HepG2 (cell line): ENCODE measurements around the gene KDM6B. TPM values are rescaled to one million over a fixed set of nuclear protein-coding genes. Genes with fewer than 3 reads are reported as not detected.

Experiments used
- ATAC-seq: fragments of 200-7000 bp; cut with Tn5 transposase; 3 replicates; pipeline ENCODE4 v1.9.1; 2020; ENCODE audit warnings: mild to moderate bottlenecking, moderate library complexity
- BruUV-seq: library from RNA; stranded (reverse); fragments of 400-500 nt; replicated peaks from 2 replicates; lab custom pipeline; 2021; lab: Mats Ljungman, UMichigan
- CTCF ChIA-PET: fragments of 300-600 bp; formaldehyde crosslinking; extraction: SDS; loops from one replicate; lab custom pipeline; 2021; ENCODE audit warnings: low total read pairs, inconsistent platforms, low intra/inter-chr PET ratio; lab: Yijun Ruan, JAX
- POLR2A ChIA-PET: fragments of 350-600 bp; sonication (Branson Sonifier 250); formaldehyde crosslinking; loops from one replicate; lab custom pipeline; 2020; ENCODE audit warnings: antibody characterized with exemption, inconsistent platforms; lab: Yijun Ruan, JAX
- DNase-seq: peaks from one replicate; pipeline ENCODE4 v3.0.0-alpha.2; 2015; ENCODE audit warnings: low spot score
- FAIRE-seq: peaks from 3 replicates; lab custom pipeline; 2011; peaks lifted over from hg19 to GRCh38; lab: Jason Lieb, UNC
- H2AFZ ChIP-seq: one replicate; pipeline ENCODE4 v1.6.1; 2011; ENCODE audit warnings: low read length, inconsistent platforms
- H3K27ac ChIP-seq: fragments of 300-600 bp; 3 replicates; pipeline ENCODE4 v1.8.0; 2011; ENCODE audit warnings: mixed run types, mild to moderate bottlenecking, mixed read lengths, low read length, inconsistent platforms; ENCODE audit not compliant: insufficient read depth; ENCODE audit errors: extremely low read length
- H3K27me3 ChIP-seq, 2 experiments: fragments of 200-600 bp in 1 of 2; 2 replicates in 1 of 2; 3 replicates in 1 of 2; pipeline versions ENCODE4 v1.6.0 to v1.8.0; 2011; ENCODE audit warnings: low read length in 2 of 2, mild to moderate bottlenecking in 2 of 2, moderate library complexity in 2 of 2, inconsistent platforms in 1 of 2; ENCODE audit not compliant: insufficient read depth in 2 of 2, control insufficient read depth in 1 of 2
- H3K36me3 ChIP-seq, 2 experiments: fragments of 200-600 bp in 1 of 2; replicated peaks in 1 of 2; 2 replicates in 1 of 2; 3 replicates in 1 of 2; pipeline versions ENCODE4 v1.5.1 to v1.8.0; 2011; ENCODE audit warnings: low read length in 2 of 2, inconsistent platforms in 1 of 2; ENCODE audit not compliant: insufficient read depth in 2 of 2, control insufficient read depth in 1 of 2
- H3K4me1 ChIP-seq: 2 replicates; pipeline ENCODE4 v1.5.1; 2012; ENCODE audit warnings: low read length, inconsistent platforms; ENCODE audit not compliant: insufficient read depth
- H3K4me2 ChIP-seq: 2 replicates; pipeline ENCODE4 v1.6.0; 2011; ENCODE audit warnings: low read depth, low read length, inconsistent platforms
- H3K4me3 ChIP-seq, 3 experiments: fragments of 200-600 bp in 1 of 3; sonication (generic), shearing (Covaris generic) in 1 of 3; replicated peaks in 1 of 3; 2 replicates each; pipeline ENCODE4 v1.5.1; 2011 to 2016; ENCODE audit warnings: low read length in 3 of 3, inconsistent platforms in 2 of 3, low read depth in 2 of 3, mild to moderate bottlenecking in 2 of 3, control low read depth in 1 of 3, mixed read lengths in 1 of 3; ENCODE audit not compliant: insufficient read depth in 1 of 3
- H3K79me2 ChIP-seq: one replicate; pipeline ENCODE4 v1.6.1; 2011; ENCODE audit warnings: low read length, inconsistent platforms; ENCODE audit not compliant: insufficient read depth
- H3K9ac ChIP-seq: 2 replicates; pipeline ENCODE4 v1.6.0; 2011; ENCODE audit warnings: mild to moderate bottlenecking, low read depth, low read length, inconsistent platforms; ENCODE audit not compliant: insufficient read depth
- H3K9me3 ChIP-seq: 2 replicates; pipeline ENCODE4 v1.5.1; 2012; ENCODE audit warnings: mild to moderate bottlenecking, low read length
- H4K20me1 ChIP-seq: 2 replicates; pipeline ENCODE4 v1.6.0; 2011; ENCODE audit warnings: inconsistent platforms, mild to moderate bottlenecking, low read length, moderate library complexity; ENCODE audit not compliant: insufficient read depth
- CAMTA2 ChIP-seq: sonication (generic); formaldehyde crosslinking; IDR thresholded peaks from 2 replicates; pipeline ENCODE4 v1.4.0; 2020; ENCODE audit warnings: mild to moderate bottlenecking, missing genetic modification reagents, borderline replicate concordance
- DR1 ChIP-seq: sonication (generic); formaldehyde crosslinking; IDR thresholded peaks from 2 replicates; pipeline ENCODE4 v1.8.0; 2021; ENCODE audit warnings: mild to moderate bottlenecking, missing genetic modification reagents, inconsistent platforms
- FOXK2 ChIP-seq: fragments of 450-650 bp; IDR thresholded peaks from 2 replicates; pipeline ENCODE4 v1.6.1; 2016
- GTF3A ChIP-seq: sonication (generic); formaldehyde crosslinking; conservative IDR thresholded peaks from 2 replicates; pipeline ENCODE4 v1.4.0; 2020; ENCODE audit warnings: mild to moderate bottlenecking, missing genetic modification reagents
- JUND ChIP-seq: sonication (generic); formaldehyde crosslinking; IDR thresholded peaks from 2 replicates; pipeline ENCODE4 v1.8.0; 2022; ENCODE audit warnings: mild to moderate bottlenecking, missing genetic modification reagents
- KLF13 ChIP-seq: sonication (generic); formaldehyde crosslinking; IDR thresholded peaks from 2 replicates; pipeline ENCODE4 v1.4.0; 2020; ENCODE audit warnings: mild to moderate bottlenecking, missing genetic modification reagents
- XBP1 ChIP-seq: sonication (generic); formaldehyde crosslinking; IDR thresholded peaks from 2 replicates; pipeline ENCODE4 v1.5.0; 2020; ENCODE audit warnings: missing genetic modification reagents
- ZNF331 ChIP-seq: sonication (generic); formaldehyde crosslinking; IDR thresholded peaks from 2 replicates; pipeline ENCODE4 v1.4.0; 2020; ENCODE audit warnings: missing genetic modification reagents
- ZNF33A ChIP-seq: sonication (generic); formaldehyde crosslinking; IDR thresholded peaks from 2 replicates; pipeline ENCODE4 v1.5.1; 2020; ENCODE audit warnings: missing genetic modification reagents, mild to moderate bottlenecking, moderate library complexity, borderline replicate concordance
- ZNF704 ChIP-seq: sonication (generic); formaldehyde crosslinking; IDR thresholded peaks from 2 replicates; pipeline ENCODE4 v1.8.1; 2023; ENCODE audit warnings: mild to moderate bottlenecking, inconsistent platforms, moderate library complexity, missing genetic modification reagents, borderline replicate concordance
- ZNF816 ChIP-seq: sonication (generic); formaldehyde crosslinking; IDR thresholded peaks from 2 replicates; pipeline ENCODE4 v1.8.0; 2022; ENCODE audit warnings: missing genetic modification reagents, mild to moderate bottlenecking, borderline replicate concordance
- WGBS: methylation state at CpG from one replicate; pipeline ENCODE4 v1.1.6; 2017; ENCODE audit warnings: low lambda C conversion rate; 5-methylcytosine and 5-hydroxymethylcytosine counted together
- in situ Hi-C: cut with HindIII; loops from 2 replicates; pipeline ENCODE4 v1.10.0; 2017; ENCODE audit warnings: low pct_unique_long_range_greater_than_20kb; ENCODE audit not compliant: extremely low pct_ligation_motif_present
- intact Hi-C: fragments of 100-400 bp; cut with micrococcal nuclease; formaldehyde crosslinking; loops from one replicate; pipeline ENCODE4 v1.10.0; 2022; ENCODE audit not compliant: unreplicated experiment
- polyA plus RNA-seq, 8 experiments: library from polyadenylated mRNA; depleted of rRNA in 3 of 8; stranded (reverse) in 7 of 8; unstranded in 1 of 8; fragments of >200 nt; fragmentation: Illumina TruSeq in 4 of 8; extraction: Trizol in 4 of 8; gene quantifications; 2 replicates each; pipeline versions ENCODE4 v1.2.1 to v1.2.3, GENCODE V29; 2011 to 2016; ENCODE audit warnings: low read depth in 4 of 8, missing spikeins in 1 of 8, mixed read lengths in 1 of 8; ENCODE audit not compliant: insufficient read depth in 1 of 8
- total RNA-seq, 5 experiments: library from RNA; depleted of rRNA; stranded (reverse); fragments of >200 nt; fragmentation: Illumina TruSeq; extraction: Trizol; gene quantifications; 2 replicates each; pipeline ENCODE4 v1.2.3, GENCODE V29; 2016; ENCODE audit warnings: low read depth in 1 of 5

KDM6B gene
- total and polyA plus RNA-seq, 2 of the 13 experiments (the other 11 are each of a cell fraction or from before 2014, with no cell fraction given) = 1.3 to 2.1 TPM

DNA sequence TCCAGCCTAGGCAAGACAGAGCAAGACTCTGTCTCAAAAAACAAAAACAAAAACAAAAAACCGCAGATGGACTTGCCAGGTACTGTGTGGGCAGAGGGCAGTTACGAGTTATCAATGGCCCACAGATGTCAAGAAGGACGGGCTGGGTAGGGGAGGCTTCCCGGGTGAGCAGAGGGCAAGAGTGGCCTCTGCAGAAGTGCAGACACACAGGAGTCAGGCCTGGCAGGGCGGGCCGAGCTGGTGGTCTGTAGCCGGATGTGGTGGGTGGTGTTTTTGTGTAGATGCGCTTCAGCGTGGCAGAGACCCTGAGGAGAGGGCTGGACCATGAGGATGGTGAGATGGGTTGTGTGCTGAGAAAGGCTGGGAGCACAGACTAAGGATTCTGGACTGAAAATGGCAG lies 44.9 kb upstream of the KDM6B start (continued):
- TF ChIP-seq ZNF704 (no peak), ZNF331 (CRISPR knock-in tag) (no peak), FOXK2 (no peak), KLF13 (CRISPR knock-in tag) (no peak)
- TF ChIP-seq, all 625 proteins: peak for 0

DNA sequence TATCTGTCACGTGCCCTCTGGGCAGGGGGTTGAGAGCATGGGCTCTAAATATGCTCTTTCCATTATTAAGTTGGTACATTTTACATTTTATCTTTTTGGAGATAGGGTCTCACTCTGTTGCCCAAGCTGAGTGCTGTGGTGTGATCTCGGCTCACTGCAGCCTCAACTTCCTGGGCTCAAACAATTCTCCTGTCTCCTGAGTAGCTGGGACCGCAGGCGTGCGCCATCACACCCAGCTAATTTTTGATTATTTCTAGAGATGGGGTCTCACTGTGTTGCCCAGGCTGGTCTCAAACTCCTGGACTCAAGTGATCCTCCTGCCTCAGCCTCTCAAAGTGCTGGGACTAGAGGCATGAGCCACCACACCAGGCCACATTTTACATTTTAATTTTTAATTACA lies 43.9 kb upstream of the KDM6B start:
- Histone ChIP-seq H4K20me1 (no peaks in the 10 kb centered on the region), H3K9me3 (no peaks in the 10 kb centered on the region), H3K79me2 (no peaks in the 10 kb centered on the region), H3K4me3 (no peak overlapping the region), H2AFZ (no peak overlapping the region), H3K4me1 (no peaks in the 10 kb centered on the region), H3K4me2 (no peak overlapping the region), H3K9ac (no peak overlapping the region), H3K27me3 (peaks cover 1 to 56% of the 10 kb centered on the region in 2 experiments), H3K27ac (no peak overlapping the region), H3K36me3 (no peaks in the 10 kb centered on the region)
- ATAC-seq (no peak), FAIRE-seq (no peak), DNase-seq (no peak)
- ChIA-PET POLR2A (no interaction called here), CTCF (no interaction called here)
- 77% methylated on average over 4 of the region's 5 CpGs for WGBS
- intact Hi-C loops (no loop called here), in situ Hi-C loops (no loop called here)
- no peak for TF ChIP-seq CAMTA2 (CRISPR knock-in tag)
- TF ChIP-seq ZNF33A = no peak
- TF ChIP-seq XBP1 = no peak
- no peak for TF ChIP-seq DR1 (CRISPR knock-in tag)
- TF ChIP-seq JUND (CRISPR knock-in tag) = no peak
- TF ChIP-seq GTF3A (CRISPR knock-in tag) = no peak
- TF ChIP-seq ZNF816 = no peak
- BruUV-seq = no TSS peak
